ENCODE results near the gene TACO1.

The TACO1 gene

GRCh38 chr17:63641692-63642448 is 41.2 kb downstream of the TACO1 start:
- DNase-seq: no peak

GRCh38 chr17:63644846-63645245 is 44.2 kb downstream of the TACO1 start:
- no peak for DNase-seq

GRCh38 chr17:63645775-63646487 is 45.2 kb downstream of the TACO1 start:
- no peak for DNase-seq

GRCh38 chr17:63646488-63646806 is 45.8 kb downstream of the TACO1 start:
- DNase-seq: no peak

GRCh38 chr17:63647065-63647725 is 46.5 kb downstream of the TACO1 start:
- DNase-seq: no peak

GRCh38 chr17:63647936-63648335 is 47.2 kb downstream of the TACO1 start:
- DNase-seq: no peak

- no peak for DNase-seq
These were observed 49.1 kb downstream of the TACO1 start for GRCh38 chr17:63649813-63650212.

GRCh38 chr17:63652106-63652505 is 51.4 kb downstream of the TACO1 start:
- DNase-seq: no peak

- no peak for DNase-seq
These were observed 52.4 kb downstream of the TACO1 start for GRCh38 chr17:63653050-63653449.

GRCh38 chr17:63657786-63658185 is 57.1 kb downstream of the TACO1 start:
- DNase-seq: no peak

Measured in NCI-H69 (cell line).